ENCODE data around the gene GATA3.

The GATA3 gene

GRCh38 chr10:8122611-8123369, 68.3 kb downstream of the GATA3 start:
- in situ Hi-C loops (cut with HindIII; ENCODE audit: low sequenced_read_pairs) = no loop called here

DNA sequence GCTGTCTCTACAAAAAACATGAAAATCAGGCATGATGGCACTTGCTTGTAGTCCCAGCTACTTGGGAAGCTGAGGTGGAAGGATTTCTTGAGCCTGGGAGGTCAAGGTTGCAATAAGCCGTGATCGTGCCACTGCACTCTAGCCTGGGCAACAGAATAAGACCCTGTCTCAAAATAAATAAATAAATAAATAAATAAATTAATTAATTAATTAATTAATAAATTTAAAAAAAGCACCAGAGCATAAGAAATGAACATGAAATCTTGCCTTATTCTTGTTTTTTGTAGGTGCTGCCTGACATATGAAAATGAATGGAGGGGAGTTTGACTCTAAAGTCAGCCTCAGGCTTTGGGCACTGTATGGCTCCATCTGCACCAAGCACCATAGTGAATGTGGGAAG, 69.9 kb downstream of the GATA3 start:
- in situ Hi-C loops (cut with HindIII; ENCODE audit: low sequenced_read_pairs) = no loop called here

Data from endothelial cell of hepatic sinusoid (primary cell).